Measurements from ENCODE around the gene KLHL15. TPM values are rescaled to one million over a fixed set of nuclear protein-coding genes. Genes with fewer than 3 reads are reported as not detected.
"Not testable (repeated sequence)": the region's sequence is repeated elsewhere in the genome, so short reads cannot be mapped to it uniquely, and the experiment has no call there.

The KLHL15 gene
- total RNA-seq, 2 experiments from 2014 or later = 9.3 TPM

DNA sequence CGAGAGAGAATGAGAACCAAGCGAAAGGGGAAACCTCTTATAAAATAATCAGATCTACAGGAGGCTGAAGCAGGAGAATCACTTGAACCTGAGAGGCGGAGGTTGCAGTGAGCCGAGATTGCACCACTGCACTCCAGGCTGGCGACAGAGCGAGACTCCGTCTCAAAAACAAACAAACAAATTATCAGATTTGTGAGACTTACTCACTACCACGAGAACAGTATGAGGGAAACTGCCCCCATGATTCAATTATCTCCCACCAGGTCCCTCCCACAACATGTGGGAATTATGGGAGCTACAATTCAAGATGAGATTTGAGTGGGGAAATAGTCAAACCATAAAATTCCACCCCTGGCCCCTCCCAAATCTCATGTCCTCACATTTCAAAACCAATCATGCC lies 61.4 kb downstream of the KLHL15 start:
- H3K36me3 Mint-ChIP-seq (ENCODE audit: low read depth); CTCF ChIA-PET; H3K4me3 Mint-ChIP-seq: not testable (repeated sequence)

GRCh38 chrX:23964191-23964590 lies 62.8 kb downstream of the KLHL15 start:
- no peak overlapping the region for H3K27ac Mint-ChIP-seq
- no peaks in the 10 kb centered on the region for H3K36me3 Mint-ChIP-seq (ENCODE audit: low read depth)
- no peak for DNase-seq
- no peaks in the 10 kb centered on the region for H3K27me3 Mint-ChIP-seq
- H3K9me3 Mint-ChIP-seq = no peaks in the 10 kb centered on the region
- ChIA-PET CTCF (no interaction called here), POLR2A (no interaction called here)
- H3K4me3 Mint-ChIP-seq = no peak overlapping the region
- no peaks in the 10 kb centered on the region for H3K4me1 Mint-ChIP-seq

More for the DNA sequence above, 61.4 kb downstream of the KLHL15 start:
- DNase-seq, H3K27ac Mint-ChIP-seq, POLR2A ChIA-PET, H3K27me3 Mint-ChIP-seq, H3K9me3 Mint-ChIP-seq, H3K4me1 Mint-ChIP-seq: not testable (repeated sequence)

GRCh38 chrX:23959781-23960180 lies 67.2 kb downstream of the KLHL15 start:
- ChIA-PET CTCF (no interaction called here), POLR2A (no interaction called here)
- no peaks in the 10 kb centered on the region for H3K9me3 Mint-ChIP-seq
- no peak for DNase-seq
- peaks cover 7% of the 10 kb centered on the region for H3K4me1 Mint-ChIP-seq
- H3K4me3 Mint-ChIP-seq = no peak overlapping the region
- H3K27ac Mint-ChIP-seq = peak overlapping the region; percentile 8
- no peaks in the 10 kb centered on the region for H3K27me3 Mint-ChIP-seq
- no peaks in the 10 kb centered on the region for H3K36me3 Mint-ChIP-seq (ENCODE audit: low read depth)

DNA sequence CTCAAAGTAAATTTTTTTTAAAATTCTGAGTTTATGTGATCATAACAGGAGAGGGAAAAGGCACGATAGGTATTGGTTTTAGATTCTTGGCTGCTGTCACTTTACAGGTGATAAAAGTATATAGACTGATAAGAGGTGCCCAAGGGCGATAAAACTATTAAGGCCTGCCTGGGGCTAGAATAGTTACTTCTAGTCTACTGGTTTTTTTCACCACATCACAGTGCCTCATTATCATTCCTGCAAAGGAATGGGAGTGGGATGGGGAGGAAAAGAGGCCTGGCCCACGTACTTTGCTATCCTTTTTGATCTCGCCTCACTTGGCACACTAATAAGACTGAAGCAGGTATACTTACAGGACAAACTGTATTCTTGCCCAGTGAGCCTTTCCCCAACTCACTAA lies 72.6 kb downstream of the KLHL15 start:
- Mint-ChIP-seq H3K9me3 (no peaks in the 10 kb centered on the region), H3K27me3 (no peaks in the 10 kb centered on the region), H3K4me3 (no peak overlapping the region), H3K4me1 (peaks cover 33% of the 10 kb centered on the region), H3K27ac (peak overlapping the region; percentile 93), H3K36me3 (ENCODE audit: low read depth) (no peaks in the 10 kb centered on the region)
- no peak for DNase-seq
- ChIA-PET POLR2A (no interaction called here), CTCF (interaction anchor here (2.1 kb wide), 1 partner anchor 100 kb away, joined by 19 read pairs; the partner anchor contains the start of gene EIF2S3)

GRCh38 chrX:23953908-23954269 lies 73.1 kb downstream of the KLHL15 start:
- Mint-ChIP-seq H3K4me1 (peaks cover 33% of the 10 kb centered on the region), H3K27ac (peak overlapping the region; percentile 93), H3K4me3 (peak overlapping the region; percentile 80), H3K9me3 (no peaks in the 10 kb centered on the region), H3K36me3 (ENCODE audit: low read depth) (no peaks in the 10 kb centered on the region), H3K27me3 (no peaks in the 10 kb centered on the region)
- peak; percentile 16 for DNase-seq
- ChIA-PET POLR2A (no interaction called here), CTCF (interaction anchor here (2.1 kb wide), 1 partner anchor 100 kb away, joined by 19 read pairs; the partner anchor contains the start of gene EIF2S3)

GRCh38 chrX:23952984-23953907 lies 73.7 kb downstream of the KLHL15 start:
- H3K9me3 Mint-ChIP-seq = no peaks in the 10 kb centered on the region
- no peaks in the 10 kb centered on the region for H3K27me3 Mint-ChIP-seq
- peak; percentile 56 for DNase-seq
- ChIA-PET CTCF (interaction anchor here (0.5 to 1.5 kb wide), 5 partner anchors 42 to 170 kb away, joined by 3 to 14 read pairs (median 4); partner anchors contain the start of genes APOO, CXorf58, EIF2S3 and SAT1), POLR2A (interaction anchor here (0.8 to 1.5 kb wide), 8 partner anchors 13 to 286 kb away, joined by 3 to 16 read pairs (median 6); partner anchors contain the start of genes APOO, CXorf58, EIF2S3 and PRDX4)
- H3K36me3 Mint-ChIP-seq (ENCODE audit: low read depth) = no peaks in the 10 kb centered on the region
- peak overlapping the region; percentile 93 for H3K27ac Mint-ChIP-seq
- H3K4me1 Mint-ChIP-seq = peaks cover 29% of the 10 kb centered on the region
- peak overlapping the region; percentile 80 for H3K4me3 Mint-ChIP-seq

DNA sequence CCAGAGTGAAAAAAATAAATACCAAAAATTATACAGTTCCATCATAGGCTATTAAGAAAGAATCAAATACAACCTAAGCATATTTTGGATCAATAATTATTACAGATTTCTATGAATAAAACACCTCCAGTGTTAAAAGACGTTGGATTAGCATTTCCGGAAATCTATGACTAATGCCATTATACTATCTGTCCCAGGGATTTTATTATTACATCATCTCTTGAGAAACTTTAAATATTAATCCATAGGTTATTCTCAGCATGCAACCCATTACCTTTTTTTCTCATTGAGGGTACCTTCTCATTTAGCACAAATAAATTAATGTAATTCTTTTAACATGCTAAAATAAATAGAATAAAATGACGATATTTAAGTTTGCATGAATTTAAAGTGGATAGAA lies 74.6 kb downstream of the KLHL15 start:
- ChIA-PET CTCF (interaction anchor here (0.5 to 1.5 kb wide), 6 partner anchors 42 to 169 kb away, joined by 3 to 14 read pairs (median 4); partner anchors contain the start of genes APOO, CXorf58, EIF2S3 and SAT1), POLR2A (interaction anchor here (0.8 to 1.5 kb wide), 8 partner anchors 12 to 285 kb away, joined by 3 to 16 read pairs (median 6); partner anchors contain the start of genes APOO, CXorf58, EIF2S3 and PRDX4)
- DNase-seq = no peak
- H3K27ac Mint-ChIP-seq = peak overlapping the region; percentile 93
- no peaks in the 10 kb centered on the region for H3K27me3 Mint-ChIP-seq
- H3K4me3 Mint-ChIP-seq = peak overlapping the region; percentile 50
- H3K9me3 Mint-ChIP-seq = no peaks in the 10 kb centered on the region
- no peaks in the 10 kb centered on the region for H3K36me3 Mint-ChIP-seq (ENCODE audit: low read depth)
- peaks cover 26% of the 10 kb centered on the region for H3K4me1 Mint-ChIP-seq

DNA sequence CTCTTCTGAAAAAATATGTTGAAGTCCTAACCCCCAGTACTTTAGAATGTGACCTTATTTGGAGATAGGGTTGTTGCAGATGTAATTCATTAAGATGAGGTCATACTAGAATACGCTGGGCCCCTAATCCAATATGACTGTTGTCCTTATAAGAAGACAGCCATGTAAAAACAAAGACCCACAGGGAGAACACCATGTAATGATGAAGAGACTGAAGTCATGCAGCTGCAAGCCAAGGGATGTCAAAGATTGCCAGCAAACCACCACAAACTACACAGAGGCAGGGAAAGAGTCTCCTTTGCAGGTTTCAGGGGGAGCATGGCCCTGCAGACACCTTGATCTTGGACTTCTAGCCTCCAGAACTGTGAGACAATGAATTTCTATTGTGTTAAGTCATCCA lies 81.8 kb downstream of the KLHL15 start:
- CTCF ChIA-PET = no interaction called here
- Mint-ChIP-seq H3K4me3 (no peak overlapping the region), H3K27ac (no peak overlapping the region), H3K9me3 (no peaks in the 10 kb centered on the region), H3K27me3 (no peaks in the 10 kb centered on the region), H3K36me3 (ENCODE audit: low read depth) (peaks cover 3% of the 10 kb centered on the region), H3K4me1 (peaks cover 1% of the 10 kb centered on the region)
- no peak for DNase-seq
- POLR2A ChIA-PET = no interaction called here

DNA sequence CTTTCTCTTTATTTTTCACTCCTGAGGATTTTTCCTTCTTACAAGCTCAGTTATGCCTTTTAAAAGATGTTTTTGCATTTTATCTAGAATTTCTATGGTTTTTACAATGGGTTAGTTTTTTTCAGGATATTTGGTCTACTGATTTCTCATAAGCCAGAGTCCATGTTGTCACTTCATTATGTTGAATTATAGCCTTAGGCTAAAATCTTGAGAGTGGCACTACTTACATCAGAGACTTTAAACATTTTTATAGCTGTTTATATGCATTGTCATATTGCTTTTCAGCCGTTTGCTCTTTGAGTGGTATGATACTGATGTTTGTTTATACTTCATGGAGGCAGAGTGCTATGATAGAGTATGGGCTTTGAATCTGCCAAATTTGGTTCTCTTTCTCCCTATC lies 82.8 kb downstream of the KLHL15 start:
- no peaks in the 10 kb centered on the region for H3K27me3 Mint-ChIP-seq
- no peak for DNase-seq
- no peak overlapping the region for H3K4me3 Mint-ChIP-seq
- H3K9me3 Mint-ChIP-seq = no peaks in the 10 kb centered on the region
- peaks cover 3% of the 10 kb centered on the region for H3K36me3 Mint-ChIP-seq (ENCODE audit: low read depth)
- ChIA-PET CTCF (no interaction called here), POLR2A (no interaction called here)
- H3K27ac Mint-ChIP-seq = no peak overlapping the region
- no peaks in the 10 kb centered on the region for H3K4me1 Mint-ChIP-seq

- Mint-ChIP-seq H3K36me3 (ENCODE audit: low read depth) (no peaks in the 10 kb centered on the region), H3K27ac (no peak overlapping the region), H3K4me3 (no peak overlapping the region), H3K9me3 (no peaks in the 10 kb centered on the region), H3K4me1 (no peaks in the 10 kb centered on the region), H3K27me3 (no peaks in the 10 kb centered on the region)
- CTCF ChIA-PET = no interaction called here
- DNase-seq = no peak
- POLR2A ChIA-PET = interaction anchor here (0.8 kb wide), 1 partner anchor 10 kb away, joined by 4 read pairs; no protein-coding TSS in a partner anchor
Measured at GRCh38 chrX:23939203-23939602, 87.8 kb downstream of the KLHL15 start.

DNA sequence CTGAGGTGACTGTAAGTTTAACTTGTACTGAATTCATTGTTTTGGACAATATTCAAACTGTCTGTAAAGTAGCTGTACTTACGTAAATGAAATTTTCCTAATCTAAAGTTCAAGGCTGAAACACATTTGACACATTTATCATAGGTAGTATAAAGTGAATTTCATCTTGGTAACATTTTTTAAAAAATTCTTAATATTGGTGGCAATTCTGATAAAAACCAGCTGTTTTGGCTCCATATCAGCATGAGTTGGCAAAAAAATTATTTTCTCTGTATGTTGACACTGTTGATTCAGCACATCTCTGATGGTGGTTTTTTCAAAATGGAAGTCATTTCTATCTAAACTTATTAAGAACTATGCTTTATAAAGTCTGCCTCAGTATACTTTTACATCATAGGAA lies 88.3 kb downstream of the KLHL15 start:
- H3K9me3 Mint-ChIP-seq = no peaks in the 10 kb centered on the region
- no peaks in the 10 kb centered on the region for H3K27me3 Mint-ChIP-seq
- no peak for DNase-seq
- H3K36me3 Mint-ChIP-seq (ENCODE audit: low read depth) = no peaks in the 10 kb centered on the region
- ChIA-PET CTCF (no interaction called here), POLR2A (interaction anchor here (0.8 kb wide), 1 partner anchor 9 kb away, joined by 4 read pairs; no protein-coding TSS in a partner anchor)
- H3K27ac Mint-ChIP-seq = no peak overlapping the region
- H3K4me1 Mint-ChIP-seq = no peaks in the 10 kb centered on the region
- H3K4me3 Mint-ChIP-seq = no peak overlapping the region

GRCh38 chrX:23937100-23937499 lies 89.9 kb downstream of the KLHL15 start:
- H3K27ac Mint-ChIP-seq = no peak overlapping the region
- peaks cover 5% of the 10 kb centered on the region for H3K4me1 Mint-ChIP-seq
- H3K27me3 Mint-ChIP-seq = no peaks in the 10 kb centered on the region
- DNase-seq = no peak
- no peak overlapping the region for H3K4me3 Mint-ChIP-seq
- no peaks in the 10 kb centered on the region for H3K36me3 Mint-ChIP-seq (ENCODE audit: low read depth)
- no peaks in the 10 kb centered on the region for H3K9me3 Mint-ChIP-seq
- ChIA-PET POLR2A (no interaction called here), CTCF (no interaction called here)

GRCh38 chrX:23936180-23936579 lies 90.8 kb downstream of the KLHL15 start:
- no peaks in the 10 kb centered on the region for H3K36me3 Mint-ChIP-seq (ENCODE audit: low read depth)
- H3K27ac Mint-ChIP-seq = no peak overlapping the region
- POLR2A ChIA-PET = no interaction called here
- H3K9me3 Mint-ChIP-seq = no peaks in the 10 kb centered on the region
- H3K27me3 Mint-ChIP-seq = no peaks in the 10 kb centered on the region
- no peak overlapping the region for H3K4me3 Mint-ChIP-seq
- CTCF ChIA-PET = no interaction called here
- peaks cover 11% of the 10 kb centered on the region for H3K4me1 Mint-ChIP-seq
- DNase-seq = no peak
